GM12878 (cell line): ENCODE results near the gene CACNA1E. TPM values are rescaled to one million over a fixed set of nuclear protein-coding genes. Genes with fewer than 3 reads are reported as not detected.

Source experiments
- ATAC-seq: fragments of 200-7000 bp; cut with Tn5 transposase; 3 replicates; pipeline ENCODE4 v1.9.1; 2020; ENCODE audit warnings: mild to moderate bottlenecking, moderate library complexity
- BruUV-seq: library from RNA; stranded (reverse); fragments of 400-500 nt; replicated peaks from 2 replicates; lab custom pipeline; 2021; lab: Mats Ljungman, UMichigan
- CTCF ChIA-PET: fragments of 300-600 bp; sonication (Branson Sonifier 250); formaldehyde crosslinking; extraction: SDS; loops from one replicate; lab custom pipeline; 2021; ENCODE audit warnings: inconsistent platforms; lab: Yijun Ruan, JAX
- POLR2A ChIA-PET: fragments of 350-600 bp; formaldehyde crosslinking; extraction: SDS; loops from one replicate; lab custom pipeline; 2021; ENCODE audit warnings: inconsistent platforms; lab: Charles Lee
- RAD21 ChIA-PET: fragments of 300-600 bp; sonication (Branson Sonifier 250); formaldehyde crosslinking; loops from one replicate; lab custom pipeline; 2023; ENCODE audit warnings: antibody characterized with exemption; ENCODE audit not compliant: unreplicated experiment; lab: Charles Lee
- SMC1A ChIA-PET: fragments of 300-600 bp; sonication (Branson Sonifier 250); formaldehyde crosslinking; loops from one replicate; lab custom pipeline; 2023; ENCODE audit not compliant: unreplicated experiment, uncharacterized antibody; lab: Charles Lee
- DNase-seq: peaks from one replicate; pipeline ENCODE4 v3.0.0-alpha.2; 2011; ENCODE audit warnings: low read depth, low spot score
- FAIRE-seq: peaks from 3 replicates; lab custom pipeline; 2011; peaks lifted over from hg19 to GRCh38; lab: Jason Lieb, UNC
- H2AFZ ChIP-seq: 2 replicates; pipeline ENCODE4 v1.6.0; 2011; ENCODE audit warnings: low read depth, low read length, control low read depth; ENCODE audit not compliant: control insufficient read depth
- H3K27ac ChIP-seq: 2 replicates; pipeline ENCODE4 v1.5.1; 2011; ENCODE audit warnings: control low read depth; ENCODE audit not compliant: control insufficient read depth, insufficient read depth
- H3K27me3 ChIP-seq, 2 experiments: replicated peaks in 1 of 2; 2 replicates each; pipeline versions ENCODE4 v1.6.0 to v1.6.1; 2011; ENCODE audit warnings: low read length in 1 of 2; ENCODE audit not compliant: control insufficient read depth in 2 of 2, insufficient read depth in 2 of 2
- H3K36me3 ChIP-seq, 2 experiments: 2 replicates each; pipeline ENCODE4 v1.5.1; 2011; ENCODE audit warnings: low read length in 1 of 2; ENCODE audit not compliant: control insufficient read depth in 2 of 2, insufficient read depth in 2 of 2
- H3K4me1 ChIP-seq: 2 replicates; pipeline ENCODE4 v1.6.1; 2011; ENCODE audit warnings: mild to moderate bottlenecking, low read length, moderate library complexity, mixed read lengths; ENCODE audit not compliant: control insufficient read depth, insufficient read depth
- H3K4me2 ChIP-seq: 2 replicates; pipeline ENCODE4 v1.6.0; 2011; ENCODE audit warnings: control low read depth; ENCODE audit not compliant: control insufficient read depth, insufficient read depth
- H3K4me3 ChIP-seq: fragments of 200-600 bp; sonication (generic); 2 replicates; pipeline ENCODE4 v1.5.1; 2016
- H3K79me2 ChIP-seq: 2 replicates; pipeline ENCODE4 v1.6.0; 2011; ENCODE audit warnings: low read length; ENCODE audit not compliant: control insufficient read depth, insufficient read depth
- H3K9ac ChIP-seq: 2 replicates; pipeline ENCODE4 v1.8.0; 2011; ENCODE audit warnings: low read length, control low read depth, mixed read lengths; ENCODE audit not compliant: control insufficient read depth, insufficient read depth
- H3K9me3 ChIP-seq: replicated peaks from 3 replicates; pipeline ENCODE4 v1.5.1; 2011; ENCODE audit warnings: mild to moderate bottlenecking, low read length; ENCODE audit not compliant: control insufficient read depth, insufficient read depth
- H4K20me1 ChIP-seq: 2 replicates; pipeline ENCODE4 v1.6.0; 2011; ENCODE audit not compliant: control insufficient read depth, insufficient read depth
- ATF7 ChIP-seq: fragments of 450-650 bp; IDR thresholded peaks from 2 replicates; pipeline ENCODE4 v1.6.1; 2016; ENCODE audit warnings: low read depth, mild to moderate bottlenecking
- CBX3 ChIP-seq: fragments of 200-600 bp; sonication (generic); IDR thresholded peaks from 2 replicates; pipeline ENCODE4 v1.6.1; 2016; ENCODE audit warnings: low read depth, borderline replicate concordance
- CHD4 ChIP-seq: fragments of 200-600 bp; sonication (generic); IDR thresholded peaks from 2 replicates; pipeline ENCODE4 v1.6.1; 2016; ENCODE audit warnings: mild to moderate bottlenecking
- CREM ChIP-seq: IDR thresholded peaks from 2 replicates; pipeline ENCODE4 v1.6.1; 2014; ENCODE audit warnings: antibody characterized with exemption, low read depth
- EZH2 ChIP-seq: IDR thresholded peaks from 2 replicates; pipeline ENCODE4 v1.6.1; 2012; ENCODE audit warnings: low read depth, mild to moderate bottlenecking, control low read depth, inconsistent platforms, low read length, borderline replicate concordance; ENCODE audit not compliant: control insufficient read depth
- MEF2B ChIP-seq: fragments of 450-650 bp; IDR thresholded peaks from 2 replicates; pipeline ENCODE4 v1.6.1; 2018; ENCODE audit warnings: mild to moderate bottlenecking, moderate library complexity; ENCODE audit not compliant: partially characterized antibody, poor library complexity, severe bottlenecking
- MTA3 ChIP-seq: IDR thresholded peaks from 2 replicates; pipeline ENCODE4 v1.6.1; 2012; ENCODE audit warnings: low read length, inconsistent platforms, borderline replicate concordance
- MYC ChIP-seq: IDR thresholded peaks from 2 replicates; pipeline ENCODE4 v1.6.1; 2011; ENCODE audit warnings: mild to moderate bottlenecking, low read length, moderate library complexity, inconsistent platforms; ENCODE audit not compliant: insufficient read depth, insufficient replicate concordance, insufficient read length, severe bottlenecking
- NBN ChIP-seq: fragments of 450-650 bp; IDR thresholded peaks from 2 replicates; pipeline ENCODE4 v1.6.1; 2016
- NRF1 ChIP-seq: conservative IDR thresholded peaks from 2 replicates; pipeline ENCODE4 v1.6.1; 2011; ENCODE audit warnings: mild to moderate bottlenecking, low read depth, low read length, improper control_type of control experiment
- PAX5 ChIP-seq: IDR thresholded peaks from 2 replicates; pipeline ENCODE4 v1.6.1; 2011; ENCODE audit warnings: low read depth, low read length, borderline replicate concordance
- PML ChIP-seq: IDR thresholded peaks from 2 replicates; pipeline ENCODE4 v1.6.1; 2012; ENCODE audit warnings: low read length, inconsistent platforms
- POU2F2 ChIP-seq: IDR thresholded peaks from 3 replicates; pipeline ENCODE4 v1.6.1; 2011; ENCODE audit warnings: low read depth, mild to moderate bottlenecking, low read length, borderline replicate concordance
- TCF7 ChIP-seq: IDR thresholded peaks from 2 replicates; pipeline ENCODE4 v1.6.1; 2014; ENCODE audit warnings: antibody characterized with exemption, borderline replicate concordance
- ZNF274 ChIP-seq: IDR thresholded peaks from one replicate; pipeline ENCODE4 v1.8.0; 2011; ENCODE audit not compliant: insufficient read length, insufficient read depth
- ZSCAN29 ChIP-seq: fragments of 450-650 bp; IDR thresholded peaks from 2 replicates; pipeline ENCODE4 v1.6.1; 2017; ENCODE audit warnings: mild to moderate bottlenecking, moderate library complexity
- WGBS: methylation state at CpG from one replicate; pipeline ENCODE4 v1.1.6; 2016; ENCODE audit warnings: low lambda C conversion rate; ENCODE audit not compliant: insufficient replicate concordance, insufficient coverage; ENCODE audit errors: missing lambda C conversion rate; 5-methylcytosine and 5-hydroxymethylcytosine counted together
- in situ Hi-C: fragments of 300-500 bp; cut with MboI; formaldehyde crosslinking; loops from 9 replicates; pipeline ENCODE4 v1.14.3; 2018; ENCODE audit warnings: mixed read lengths
- intact Hi-C: fragments of 100-400 bp; cut with micrococcal nuclease; formaldehyde crosslinking; loops from one replicate; pipeline ENCODE4 v1.14.2; 2022; ENCODE audit not compliant: unreplicated experiment
- polyA plus RNA-seq, 11 experiments: library from polyadenylated mRNA; depleted of rRNA in 4 of 11; unstranded in 6 of 11; stranded (reverse) in 5 of 11; fragments of >200 nt; fragmentation: Nextera tagmentation in 4 of 11; fragmentation: Illumina TruSeq in 1 of 11; extraction: Ambion mirVana in 4 of 11; extraction: Trizol in 1 of 11; gene quantifications; 1 replicate in 1 of 11; 2 replicates in 10 of 11; pipeline versions ENCODE4 v1.2.1 to v1.2.3, GENCODE V29; 2011 to 2016; ENCODE audit warnings: inconsistent platforms in 2 of 11, missing spikeins in 2 of 11, low read depth in 1 of 11
- total RNA-seq, 4 experiments: library from RNA; depleted of rRNA in 3 of 4; stranded (reverse); fragments of >200 nt in 3 of 4; fragmentation: Illumina TruSeq in 1 of 4; extraction: Trizol in 1 of 4; gene quantifications; 2 replicates each; pipeline versions ENCODE4 v1.2.1 to v1.2.3, GENCODE V29; 2013 to 2021
- TF ChIP-seq, protein P1 (sequence below): fragments of 450-650 bp; formaldehyde crosslinking; IDR thresholded peaks from 2 replicates; pipeline ENCODE4 v1.4.0; 2022; ENCODE audit warnings: mild to moderate bottlenecking, moderate library complexity

CACNA1E gene
- total and polyA plus RNA-seq, 10 of the 15 experiments (the other 5 are each of a cell fraction or from before 2014, with no cell fraction given) = 0.57 to 22.0 (median 8.5) TPM

DNA sequence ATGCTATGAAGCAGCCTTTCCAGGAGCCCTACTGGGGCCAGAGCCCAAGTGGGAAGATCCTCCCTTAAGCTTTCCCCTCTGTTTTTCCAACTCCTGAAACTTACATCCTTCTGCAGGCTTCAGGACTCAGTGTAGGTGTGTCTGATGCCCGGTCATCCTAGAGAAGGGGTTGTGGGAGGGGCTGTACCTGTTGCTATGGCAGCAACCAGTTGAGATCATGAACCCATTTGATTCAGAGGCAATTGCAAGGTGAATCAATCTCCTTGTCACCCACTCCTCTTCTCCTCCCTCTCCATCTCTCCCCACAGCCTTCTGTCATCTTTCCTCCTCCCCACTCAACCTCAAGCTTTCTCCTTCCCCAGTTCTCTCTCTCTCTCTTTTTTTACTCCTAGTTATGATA, 151.8 kb downstream of the CACNA1E start:
- Histone ChIP-seq H3K27ac (no peak overlapping the region), H3K9ac (no peak overlapping the region), H4K20me1 (no peaks in the 10 kb centered on the region), H2AFZ (no peak overlapping the region), H3K4me1 (no peaks in the 10 kb centered on the region), H3K79me2 (no peaks in the 10 kb centered on the region), H3K27me3 (no peaks in the 10 kb centered on the region), H3K9me3 (no peaks in the 10 kb centered on the region), H3K4me3 (no peak overlapping the region), H3K36me3 (no peaks in the 10 kb centered on the region; a peak in 3 of 4 replicates), H3K4me2 (no peak overlapping the region)
- no TSS peak for BruUV-seq
- ChIA-PET SMC1A (interaction anchor here (0.7 to 1.2 kb wide), 2 partner anchors 10 to 12 kb away, joined by 3 read pairs; no protein-coding TSS in a partner anchor), RAD21 (no interaction called here), POLR2A (no interaction called here), CTCF (interaction anchor here (1.5 kb wide), 2 partner anchors 147 to 150 kb away, joined by 3 read pairs; no protein-coding TSS in a partner anchor)
- in situ Hi-C loops = no loop called here
- intact Hi-C loops = no loop called here
- no peak for ATAC-seq
- DNase-seq = no peak
- 6% methylated on average over 1 of the region's 1 CpG for WGBS
- TF ChIP-seq, protein P1, sequence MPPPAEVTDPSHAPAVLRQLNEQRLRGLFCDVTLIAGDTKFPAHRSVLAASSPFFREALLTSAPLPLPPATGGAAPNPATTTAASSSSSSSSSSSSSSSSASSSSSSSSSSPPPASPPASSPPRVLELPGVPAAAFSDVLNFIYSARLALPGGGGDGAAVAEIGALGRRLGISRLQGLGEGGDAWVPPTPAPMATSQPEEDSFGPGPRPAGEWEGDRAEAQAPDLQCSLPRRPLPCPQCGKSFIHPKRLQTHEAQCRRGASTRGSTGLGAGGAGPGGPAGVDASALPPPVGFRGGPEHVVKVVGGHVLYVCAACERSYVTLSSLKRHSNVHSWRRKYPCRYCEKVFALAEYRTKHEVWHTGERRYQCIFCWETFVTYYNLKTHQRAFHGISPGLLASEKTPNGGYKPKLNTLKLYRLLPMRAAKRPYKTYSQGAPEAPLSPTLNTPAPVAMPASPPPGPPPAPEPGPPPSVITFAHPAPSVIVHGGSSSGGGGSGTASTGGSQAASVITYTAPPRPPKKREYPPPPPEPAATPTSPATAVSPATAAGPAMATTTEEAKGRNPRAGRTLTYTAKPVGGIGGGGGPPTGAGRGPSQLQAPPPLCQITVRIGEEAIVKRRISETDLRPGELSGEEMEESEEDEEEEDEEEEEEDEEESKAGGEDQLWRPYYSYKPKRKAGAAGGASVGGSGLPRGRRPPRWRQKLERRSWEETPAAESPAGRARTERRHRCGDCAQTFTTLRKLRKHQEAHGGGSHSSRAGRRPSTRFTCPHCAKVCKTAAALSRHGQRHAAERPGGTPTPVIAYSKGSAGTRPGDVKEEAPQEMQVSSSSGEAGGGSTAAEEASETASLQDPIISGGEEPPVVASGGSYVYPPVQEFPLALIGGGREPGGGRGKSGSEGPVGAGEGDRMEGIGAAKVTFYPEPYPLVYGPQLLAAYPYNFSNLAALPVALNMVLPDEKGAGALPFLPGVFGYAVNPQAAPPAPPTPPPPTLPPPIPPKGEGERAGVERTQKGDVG = no peak
- no peak for TF ChIP-seq MEF2B
- TF ChIP-seq CREM = no peak
- no peak for FAIRE-seq

DNA sequence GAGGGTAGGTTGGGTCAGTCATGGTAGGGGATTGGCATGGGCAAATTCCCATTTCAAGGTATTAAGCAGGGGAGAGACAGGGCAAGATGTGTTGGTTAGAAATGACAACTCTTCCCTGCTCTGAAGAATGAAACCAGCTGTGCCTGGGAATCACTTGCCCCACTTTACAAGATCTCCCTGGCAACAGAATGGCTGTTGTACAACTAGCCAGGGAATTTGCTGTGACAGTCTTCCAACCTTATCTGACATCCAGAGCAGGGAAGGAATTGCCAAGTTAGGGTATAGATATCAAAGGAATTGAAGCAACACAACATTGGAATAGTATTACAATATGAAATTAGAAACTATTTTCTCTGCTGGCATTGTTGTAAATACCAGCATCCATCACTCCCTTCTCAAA, 154.7 kb downstream of the CACNA1E start:
- no peaks in the 10 kb centered on the region for H3K27me3 ChIP-seq
- RAD21 ChIA-PET = no interaction called here
- H3K4me3 ChIP-seq = no peak overlapping the region
- in situ Hi-C loops (no loop called here), intact Hi-C loops (no loop called here)
- H3K4me1 ChIP-seq = no peaks in the 10 kb centered on the region
- CTCF ChIA-PET = no interaction called here
- FAIRE-seq (no peak), DNase-seq (no peak), ATAC-seq (no peak)
- H3K9me3 ChIP-seq = no peaks in the 10 kb centered on the region
- SMC1A ChIA-PET = no interaction called here
- no peak overlapping the region for H3K9ac ChIP-seq
- no peaks in the 10 kb centered on the region for H4K20me1 ChIP-seq
- no peak overlapping the region for H2AFZ ChIP-seq
- H3K4me2 ChIP-seq = no peak overlapping the region
- no peaks in the 10 kb centered on the region; a peak in 2 of 4 replicates for H3K36me3 ChIP-seq
- POLR2A ChIA-PET = interaction anchor here (0.8 kb wide), 1 partner anchor 161 kb away, joined by 5 read pairs; no protein-coding TSS in a partner anchor
- BruUV-seq = no TSS peak
- no peaks in the 10 kb centered on the region for H3K79me2 ChIP-seq
- no peak overlapping the region for H3K27ac ChIP-seq
- no peak for TF ChIP-seq ZSCAN29
- no peak for TF ChIP-seq EZH2
- TF ChIP-seq MTA3 = no peak
- no peak for TF ChIP-seq MYC
- TF ChIP-seq CREM = no peak
- TF ChIP-seq PML = no peak
- no peak for TF ChIP-seq POU2F2
- no peak for TF ChIP-seq NBN
- no peak for TF ChIP-seq TCF7
- no peak for TF ChIP-seq ZNF274
- TF ChIP-seq CBX3 = no peak
- TF ChIP-seq ATF7 = no peak
- no peak for TF ChIP-seq CHD4
- no peak for TF ChIP-seq PAX5
- TF ChIP-seq NRF1 = no peak
